C4-2B (cell line): ENCODE data around the gene HAAO.

Experiments used
- CTCF ChIP-seq: fragments of 450-650 bp; conservative IDR thresholded peaks from 2 replicates; pipeline ENCODE4 v1.5.1; 2017; ENCODE audit warnings: mild to moderate bottlenecking
- ZFX ChIP-seq: fragments of 450-650 bp; IDR thresholded peaks from 2 replicates; pipeline ENCODE4 v1.6.1; 2017

- TF ChIP-seq CTCF (no peak), ZFX (no peak)
Observed at GRCh38 chr2:42800461-42800962, 8.1 kb upstream of the HAAO start.
